AML-193 (cell line): ENCODE measurements around the gene EXOC3L4.

Experiments used
- DNase-seq, 2 experiments: peaks; one replicate each; lab custom pipeline; 2025; lab: John Stamatoyannopoulos, UW

Gene EXOC3L4

GRCh38 chr14:103070971-103071542 lies 23.5 kb upstream of the EXOC3L4 start:
- DNase-seq = no peak

- DNase-seq = no peak
These were observed 22.8 kb upstream of the EXOC3L4 start for GRCh38 chr14:103071544-103072251.

- no peak for DNase-seq
These were observed 21.7 kb upstream of the EXOC3L4 start for GRCh38 chr14:103072595-103073366.

- no peak for DNase-seq
These were observed 21.1 kb upstream of the EXOC3L4 start for GRCh38 chr14:103073367-103073875.

- no peak for DNase-seq
These were observed 20.4 kb upstream of the EXOC3L4 start for GRCh38 chr14:103073876-103074728.

- no peak for DNase-seq
These were observed 19.7 kb upstream of the EXOC3L4 start for GRCh38 chr14:103074729-103075367.

- DNase-seq = peak; percentile 42 to 63
These were observed 16.1 kb upstream of the EXOC3L4 start for GRCh38 chr14:103078420-103078749.

- no peak for DNase-seq
These were observed 15.5 kb upstream of the EXOC3L4 start for GRCh38 chr14:103078860-103079587.

GRCh38 chr14:103081951-103082350 lies 12.6 kb upstream of the EXOC3L4 start:
- DNase-seq = no peak

- DNase-seq = no peak
These were observed 10.3 kb upstream of the EXOC3L4 start, which contains the start of gene LBHD2 for GRCh38 chr14:103084021-103084919. Gene LBHD2, plus strand, starts transcription at chr14:103084210. Its CDS starts 1,803 bp downstream, at chr14:103086013.

GRCh38 chr14:103085106-103086091 lies 9.1 kb upstream of the EXOC3L4 start:
- no peak for DNase-seq

- DNase-seq = no peak
These were observed 7.7 kb upstream of the EXOC3L4 start for GRCh38 chr14:103086771-103087342.

- no peak for DNase-seq
These were observed 7.1 kb upstream of the EXOC3L4 start for GRCh38 chr14:103087343-103087835.

GRCh38 chr14:103088921-103089320 lies 5.6 kb upstream of the EXOC3L4 start:
- no peak for DNase-seq

- no peak for DNase-seq
These were observed 4.9 kb upstream of the EXOC3L4 start for GRCh38 chr14:103089386-103090335.

GRCh38 chr14:103090481-103091020 lies 4.0 kb upstream of the EXOC3L4 start:
- no peak for DNase-seq
